Stimulated activated CD4-positive, alpha-beta T cell treated with anti-CD3 and anti-CD28 coated beads, TNF-alpha, amount 100 ng/mL, for 24 hours (primary cell): ENCODE results near the gene RAP1A.
"Not testable (repeated sequence)": the region's sequence is repeated elsewhere in the genome, so short reads cannot be mapped to it uniquely, and the experiment has no call there.

Source experiments
- DNase-seq, 3 experiments: peaks; one replicate each; pipeline ENCODE4 v3.0.0-alpha.2; 2020; ENCODE audit warnings: low read depth in 3 of 3

Gene RAP1A

DNA sequence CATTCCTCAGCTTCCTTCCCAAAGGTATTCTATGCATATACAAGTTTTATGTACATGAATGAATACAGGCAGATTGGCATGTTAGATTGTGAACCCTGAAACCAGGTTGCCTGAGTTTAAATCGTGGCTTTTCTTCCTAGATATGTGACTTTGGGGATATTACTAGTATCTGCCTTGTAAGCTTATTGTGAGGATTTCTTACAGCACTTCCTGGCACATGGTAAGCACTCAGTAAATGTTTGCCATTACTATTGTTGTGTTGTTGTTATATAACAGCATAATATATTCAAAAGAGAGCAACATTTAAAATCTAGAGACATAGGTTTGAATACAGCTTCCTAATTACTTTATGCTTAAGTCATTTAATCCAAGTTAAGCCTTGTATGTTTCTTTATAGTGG, 45.1 kb downstream of the RAP1A start:
- no peak for DNase-seq

DNA sequence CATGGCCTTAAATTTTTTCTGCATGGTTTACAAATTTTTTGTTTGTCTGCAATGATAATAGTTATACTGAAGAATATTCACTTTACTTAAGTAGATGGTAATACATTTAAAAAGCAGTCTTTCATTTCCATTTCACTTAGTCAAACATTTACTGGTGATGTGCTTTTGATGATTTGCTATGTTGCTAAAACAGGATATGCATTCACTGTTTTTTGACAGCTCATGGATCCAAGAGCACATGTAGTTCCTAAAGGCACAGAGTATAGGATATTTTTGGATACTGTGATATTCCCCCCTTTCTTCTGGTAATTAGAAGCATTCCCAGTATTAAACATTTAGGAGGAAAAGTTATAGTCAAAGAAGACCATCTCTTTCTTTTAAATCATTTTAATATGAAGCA, 45.9 kb downstream of the RAP1A start:
- DNase-seq: no peak

DNA sequence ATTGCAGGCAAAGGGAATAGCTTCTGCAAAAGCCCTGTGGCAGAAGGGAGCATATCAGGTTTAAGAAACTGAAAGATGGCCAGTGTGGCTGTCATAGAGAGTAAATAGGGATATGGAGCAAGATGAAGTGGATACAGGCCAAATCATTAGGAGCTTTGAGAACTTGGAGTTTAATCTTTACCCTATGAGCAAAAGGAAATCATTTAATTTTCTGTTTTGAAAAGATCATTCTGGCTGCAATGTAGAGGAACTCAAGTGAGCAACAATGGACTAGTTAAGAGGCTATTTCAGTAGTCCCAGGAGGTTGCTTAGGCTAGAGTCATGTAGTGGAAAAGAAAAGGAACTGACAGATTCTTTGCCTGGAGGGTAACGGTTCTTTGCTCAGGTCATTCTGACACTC, 47.2 kb downstream of the RAP1A start:
- no peak for DNase-seq

DNA sequence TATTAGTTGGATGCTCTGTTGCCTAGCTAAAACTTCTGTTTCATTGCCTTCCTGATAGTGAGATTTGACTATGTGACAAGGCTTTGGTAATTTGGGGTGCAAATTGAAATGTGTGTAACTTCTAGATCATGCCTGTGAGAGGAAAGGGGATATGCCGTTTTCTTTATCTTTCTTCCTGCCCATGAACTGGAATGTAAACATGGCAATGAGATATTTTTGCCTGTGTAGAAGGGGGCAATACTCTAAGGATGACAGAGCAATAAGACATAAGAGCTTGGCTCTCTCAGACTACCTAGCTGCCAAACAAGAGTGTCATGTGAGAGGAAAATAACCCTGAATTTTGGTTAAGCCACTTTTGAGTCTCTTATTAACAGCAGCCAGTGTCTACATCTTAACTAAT, 49.7 kb downstream of the RAP1A start:
- DNase-seq: no peak

DNA sequence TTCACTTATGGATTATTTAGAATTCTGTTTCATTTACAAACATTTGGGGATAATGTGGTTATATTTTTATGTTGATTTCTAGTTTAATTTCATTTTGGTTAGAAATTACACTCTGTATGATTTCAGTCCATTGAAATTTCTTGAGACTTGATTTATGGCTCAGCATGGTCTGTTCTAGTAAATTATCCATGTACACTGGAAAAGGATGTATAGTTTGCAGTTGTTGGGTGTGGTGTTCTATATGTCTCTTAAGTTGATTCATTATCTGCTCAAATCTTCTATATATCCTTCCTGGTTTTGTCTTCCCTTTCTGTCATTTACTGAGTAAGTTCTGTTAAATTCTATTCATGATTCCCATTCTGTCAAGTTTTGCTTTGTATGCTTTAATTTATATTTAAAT, 52.3 kb downstream of the RAP1A start:
- no peak for DNase-seq

DNA sequence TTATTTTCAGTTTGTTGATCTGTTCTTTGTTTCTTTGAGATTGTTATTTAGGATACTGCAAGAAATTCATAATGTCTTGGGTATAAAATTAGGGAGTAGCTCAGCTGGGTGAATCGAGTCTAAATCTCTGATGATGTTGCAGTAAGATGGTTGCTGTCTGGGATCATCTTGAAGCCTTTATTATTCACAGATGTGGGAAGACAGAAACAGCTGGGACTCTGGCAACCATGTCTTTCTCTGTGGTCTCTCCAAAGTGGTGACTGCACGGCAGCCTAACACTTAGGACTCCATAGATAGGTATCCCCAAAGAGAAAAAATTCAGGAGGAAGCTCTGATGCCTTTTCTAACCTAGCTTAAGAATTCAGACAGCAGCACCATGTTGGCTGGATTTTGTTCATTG, 52.7 kb downstream of the RAP1A start:
- no peak for DNase-seq

DNA sequence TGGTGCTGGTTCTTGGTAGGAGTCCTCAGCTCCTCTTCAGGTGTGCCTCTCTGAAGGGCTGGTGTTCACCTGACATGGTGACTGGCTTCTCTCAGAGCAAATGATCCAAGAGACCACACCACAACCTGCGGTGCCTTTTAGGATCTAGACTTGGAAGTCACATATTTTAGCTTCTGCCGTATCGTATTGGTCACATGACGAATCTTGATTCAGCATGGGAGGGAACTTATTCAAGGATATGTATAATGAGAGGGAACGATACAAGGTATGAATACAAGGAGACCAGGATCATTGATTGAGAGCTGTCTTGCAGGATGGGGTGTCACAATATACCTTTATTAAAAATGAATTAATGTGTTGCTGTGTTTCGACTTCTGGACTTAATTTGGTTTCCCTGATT, 58.0 kb downstream of the RAP1A start:
- no peak for DNase-seq

DNA sequence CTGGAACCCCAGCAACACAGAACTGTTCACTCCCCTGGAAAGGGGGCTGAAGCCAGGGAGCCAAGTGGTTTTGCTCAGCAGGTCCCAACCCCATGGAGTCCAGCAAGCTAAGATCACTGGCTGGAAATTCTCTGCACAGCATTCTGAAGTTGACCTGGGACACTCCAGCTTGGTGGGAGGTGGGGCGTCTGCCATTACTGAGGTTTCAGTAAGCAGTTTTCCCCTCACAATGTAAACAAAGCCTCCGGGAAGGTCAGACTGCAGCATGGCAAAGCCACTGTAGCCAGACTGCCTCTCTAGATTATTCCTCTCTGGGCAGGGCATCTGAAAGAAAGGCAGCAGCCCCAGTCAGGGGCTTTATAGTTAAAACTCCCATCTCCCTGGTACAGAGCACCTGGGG, 60.0 kb downstream of the RAP1A start:
- DNase-seq: no peak

DNA sequence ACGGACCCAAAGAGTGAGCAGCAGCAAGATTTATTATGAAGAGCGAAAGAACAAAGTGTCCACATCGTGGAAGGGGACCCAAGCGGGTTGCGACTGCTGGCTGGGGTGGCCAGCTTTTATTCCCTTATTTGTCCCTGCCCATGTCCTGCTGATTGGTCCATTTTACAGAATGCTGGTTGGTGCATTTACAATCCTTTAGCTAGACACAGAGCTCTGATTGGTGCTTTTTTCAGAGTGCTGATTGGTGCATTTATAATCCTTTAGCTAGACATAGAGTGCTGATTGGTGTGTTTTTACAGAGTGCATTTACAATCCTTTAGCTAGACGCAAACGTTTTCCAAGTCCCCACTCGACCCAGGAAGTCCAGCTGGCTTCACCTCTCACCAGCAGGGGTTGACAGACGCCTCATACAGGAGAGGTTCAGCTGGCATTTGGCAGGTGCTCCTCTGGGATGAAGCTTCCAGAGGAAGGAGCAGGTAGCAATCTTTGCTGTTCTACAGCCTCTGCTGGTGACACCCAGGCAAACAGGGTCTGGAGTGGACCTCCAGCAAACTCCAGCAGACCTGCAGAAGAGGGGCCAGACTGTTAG, 60.7 kb downstream of the RAP1A start:
- DNase-seq: not testable (repeated sequence)

DNA sequence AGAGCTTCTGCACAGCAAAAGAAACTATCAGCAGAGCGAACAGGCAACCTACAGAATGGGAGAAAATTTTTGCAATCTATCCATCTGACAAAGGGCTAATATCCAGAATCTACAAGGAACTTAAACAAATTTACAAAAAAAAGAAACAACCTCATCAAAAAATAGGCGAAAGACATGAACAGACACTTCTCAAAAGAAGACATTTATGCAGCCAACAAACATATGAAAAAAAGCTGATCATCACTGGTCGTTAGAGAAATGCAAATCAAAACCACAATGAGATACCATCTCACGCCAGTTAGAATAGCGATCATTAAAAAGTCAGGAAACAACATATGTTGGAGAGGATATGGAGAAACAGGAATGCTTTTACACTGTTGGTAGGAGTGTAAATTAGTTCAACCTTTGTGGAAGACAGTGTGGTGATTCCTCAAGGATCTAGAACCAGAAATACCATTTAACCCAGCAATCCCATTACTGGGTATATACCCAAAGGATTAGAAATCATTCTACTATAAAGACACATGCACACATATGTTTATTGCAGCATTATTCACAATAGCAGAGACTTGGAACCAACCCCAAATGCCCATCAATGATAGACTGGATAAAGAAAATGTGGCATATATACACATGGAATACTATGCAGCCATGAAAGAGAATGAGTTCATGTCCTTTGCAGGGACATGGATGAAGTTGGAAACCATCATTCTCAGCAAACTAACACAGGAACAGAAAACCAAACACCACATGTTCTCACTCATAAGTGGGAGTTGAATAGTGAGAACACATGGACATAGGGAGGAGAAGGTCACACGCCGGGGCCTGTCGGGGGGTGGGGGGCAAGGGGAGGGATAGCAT, 65.9 kb downstream of the RAP1A start:
- not testable (repeated sequence) for DNase-seq

DNA sequence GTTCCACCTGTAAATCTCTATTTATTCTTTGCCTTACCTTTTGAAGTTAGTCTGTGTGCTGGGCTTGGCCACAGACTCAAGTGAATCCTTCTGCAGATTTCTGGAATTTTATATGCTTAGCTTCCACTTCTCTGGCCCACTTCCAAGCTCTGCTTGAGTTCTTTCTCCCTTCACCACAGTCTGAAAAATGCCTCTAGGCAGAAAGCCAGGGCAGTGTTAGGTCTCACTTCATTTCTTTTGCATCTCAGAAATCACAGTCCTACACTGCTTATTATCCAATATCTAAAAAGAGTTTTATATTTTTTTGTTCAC, 70.7 kb downstream of the RAP1A start:
- DNase-seq: no peak

DNA sequence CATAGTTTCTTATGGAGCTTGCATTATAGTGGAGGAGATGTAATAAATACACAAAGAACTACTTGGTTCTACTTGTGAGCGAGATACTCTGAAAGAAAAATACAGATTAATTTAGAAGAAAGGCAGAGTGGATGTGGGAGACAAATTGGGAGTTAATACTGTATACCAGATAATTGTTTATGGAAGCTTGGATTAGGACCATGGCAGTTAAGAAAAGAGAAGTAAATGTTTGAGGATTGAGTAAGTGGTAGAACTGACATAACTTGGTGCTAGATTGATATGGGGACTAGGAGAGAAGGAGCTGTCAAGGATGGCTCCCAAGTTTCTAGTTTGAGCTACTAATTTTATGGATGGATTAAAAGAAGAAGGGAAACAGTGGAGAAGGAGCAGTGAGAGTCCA, 72.3 kb downstream of the RAP1A start:
- no peak for DNase-seq

DNA sequence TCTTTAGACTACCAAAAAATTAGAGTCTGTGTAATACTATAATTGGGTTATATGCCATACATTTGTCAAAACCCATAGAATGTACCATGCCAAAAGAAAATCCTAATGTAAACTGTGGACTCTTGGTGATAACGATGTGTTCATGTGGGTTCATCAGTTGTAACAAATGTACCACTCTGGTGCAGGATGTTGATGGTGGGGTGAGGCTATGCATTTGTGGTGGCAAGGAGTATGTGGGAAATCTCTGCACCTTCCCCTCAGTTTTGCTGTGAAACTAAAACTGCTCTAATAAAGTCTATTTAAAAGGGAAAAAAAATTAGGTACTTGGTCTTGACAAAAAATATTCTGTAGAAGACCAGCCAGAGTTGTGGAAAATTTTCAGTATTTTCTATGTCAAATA, 76.2 kb downstream of the RAP1A start:
- no peak for DNase-seq

DNA sequence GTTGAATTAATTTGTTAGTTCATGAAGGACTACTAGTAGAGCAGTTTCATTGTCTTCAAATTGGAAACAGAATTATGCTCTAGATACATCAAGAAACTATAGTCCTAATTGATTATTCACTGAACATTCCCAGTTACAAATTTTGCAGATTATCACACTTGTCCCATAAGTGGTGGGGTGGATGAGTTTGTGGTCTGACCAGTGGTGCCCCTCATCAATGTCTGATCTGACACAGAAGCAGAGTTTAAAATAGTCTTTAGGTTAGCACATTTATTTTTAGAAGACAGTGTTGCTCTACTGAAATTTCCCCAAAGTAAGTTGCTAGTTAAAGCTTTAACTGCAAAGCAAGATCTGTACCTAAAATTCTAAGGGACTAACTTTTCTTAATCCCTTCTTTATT, 76.7 kb downstream of the RAP1A start:
- no peak for DNase-seq

DNA sequence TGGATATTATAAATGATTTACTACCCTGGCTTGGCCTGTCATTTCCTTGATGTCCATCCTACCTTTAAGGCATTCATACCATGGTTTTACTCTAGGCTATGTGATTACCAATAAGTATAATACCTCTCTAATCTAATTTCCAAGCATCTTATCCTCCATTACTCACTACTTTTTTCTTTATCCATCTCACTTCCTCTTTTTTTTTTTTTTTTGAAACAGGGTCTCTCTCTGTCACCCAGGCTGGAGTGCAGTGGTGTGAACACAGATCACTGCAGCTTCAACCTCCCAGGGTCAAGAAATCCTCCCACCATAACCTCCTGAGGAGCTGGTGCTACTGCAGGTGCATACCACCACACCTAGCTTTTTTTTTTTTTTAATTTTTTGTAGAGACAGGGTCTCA, 79.7 kb downstream of the RAP1A start:
- DNase-seq: no peak

DNA sequence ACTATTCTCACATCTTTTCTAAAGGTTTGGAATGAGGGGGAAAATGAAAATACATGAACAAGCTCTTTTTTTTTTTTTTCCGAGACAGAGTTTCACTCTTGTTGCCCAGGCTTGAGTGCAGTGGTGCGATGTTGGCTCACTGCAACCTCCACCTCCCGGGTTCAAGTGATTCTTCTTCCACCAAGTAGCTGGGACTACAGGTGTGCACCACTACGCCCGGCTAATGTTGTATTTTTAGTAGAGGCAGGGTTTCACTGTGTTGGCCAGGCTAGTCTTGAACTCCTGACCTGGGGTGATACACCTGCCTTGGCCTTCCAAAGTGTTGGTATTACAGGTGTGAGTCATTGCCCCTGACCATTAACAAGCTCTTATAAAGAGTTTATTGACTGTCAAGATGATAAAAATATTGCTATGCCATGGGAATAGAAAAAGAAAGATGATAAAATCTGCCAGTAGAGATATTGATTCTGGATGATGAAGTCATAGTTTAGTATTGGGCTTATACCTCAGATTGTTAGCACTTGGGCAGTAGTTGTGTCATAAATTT, 83.0 kb downstream of the RAP1A start:
- no peak for DNase-seq

DNA sequence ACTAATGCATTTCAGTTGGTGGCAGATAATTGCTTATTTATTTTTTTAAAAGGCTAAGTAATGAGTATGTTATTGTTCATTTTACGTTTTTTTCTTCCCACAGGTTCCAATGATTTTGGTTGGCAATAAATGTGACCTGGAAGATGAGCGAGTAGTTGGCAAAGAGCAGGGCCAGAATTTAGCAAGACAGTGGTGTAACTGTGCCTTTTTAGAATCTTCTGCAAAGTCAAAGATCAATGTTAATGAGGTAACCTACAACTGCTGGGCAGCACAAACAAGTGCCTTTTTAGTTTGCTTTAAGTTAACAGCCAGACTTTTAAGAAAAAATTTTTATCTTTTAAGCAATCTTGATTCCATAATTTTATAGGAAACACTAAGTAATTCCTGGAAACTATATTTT, 84.7 kb downstream of the RAP1A start:
- DNase-seq: no peak

DNA sequence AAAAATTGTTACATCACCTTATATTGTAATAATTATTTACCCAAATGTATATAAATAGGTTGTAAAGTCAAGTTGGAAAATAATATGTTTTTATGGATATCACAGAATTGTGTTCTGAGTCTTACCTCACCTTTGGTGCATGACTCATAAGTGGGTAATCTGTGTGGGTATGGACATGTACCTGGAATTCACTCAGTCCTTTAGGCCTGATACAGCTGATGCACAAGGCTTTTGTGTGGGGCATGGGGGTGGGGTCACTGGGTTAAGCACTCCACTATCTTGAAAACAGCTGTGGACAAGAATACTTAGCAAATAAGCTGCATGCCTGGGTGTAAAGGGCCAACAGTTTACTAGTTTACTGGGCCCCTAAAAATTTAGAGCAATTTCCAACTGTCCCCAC, 85.2 kb downstream of the RAP1A start:
- no peak for DNase-seq

DNA sequence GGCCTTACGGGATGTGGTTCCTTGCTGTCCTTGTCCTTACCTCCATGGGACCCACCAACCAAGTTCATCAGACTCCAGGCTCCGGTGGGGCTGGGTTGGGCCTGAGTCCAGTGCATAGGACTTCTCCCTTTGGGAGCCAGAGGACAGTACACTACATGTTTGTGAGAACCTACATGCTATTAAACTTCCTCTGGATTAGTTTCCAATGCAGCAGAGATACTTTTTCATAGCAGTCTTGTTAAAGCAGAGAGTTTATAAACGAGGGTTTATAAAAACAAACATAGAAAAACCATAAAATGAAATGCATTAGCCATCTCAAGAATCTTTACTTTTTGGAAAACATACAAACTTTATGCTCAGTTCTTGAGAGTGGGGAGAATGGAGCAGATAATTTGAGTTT, 86.3 kb downstream of the RAP1A start:
- DNase-seq: no peak

DNA sequence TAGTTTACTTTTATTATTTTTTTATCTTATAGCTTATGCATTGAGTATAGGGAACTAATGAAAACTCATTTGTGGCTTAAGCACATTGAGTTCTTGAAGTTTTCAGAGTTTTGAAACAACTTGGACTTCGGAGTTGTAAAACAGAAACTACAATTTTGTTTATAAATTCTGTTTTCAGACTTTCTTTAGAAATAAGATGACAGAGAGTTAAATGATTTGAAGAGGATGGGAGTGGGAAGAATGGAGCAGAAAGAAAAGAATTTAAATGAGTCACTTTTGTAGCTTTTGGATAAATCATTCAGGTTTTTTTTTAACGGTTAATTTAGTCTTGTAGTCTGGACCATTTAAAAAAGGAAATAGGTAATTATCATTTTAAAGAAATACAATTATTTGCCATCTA, 87.3 kb downstream of the RAP1A start:
- DNase-seq: no peak

DNA sequence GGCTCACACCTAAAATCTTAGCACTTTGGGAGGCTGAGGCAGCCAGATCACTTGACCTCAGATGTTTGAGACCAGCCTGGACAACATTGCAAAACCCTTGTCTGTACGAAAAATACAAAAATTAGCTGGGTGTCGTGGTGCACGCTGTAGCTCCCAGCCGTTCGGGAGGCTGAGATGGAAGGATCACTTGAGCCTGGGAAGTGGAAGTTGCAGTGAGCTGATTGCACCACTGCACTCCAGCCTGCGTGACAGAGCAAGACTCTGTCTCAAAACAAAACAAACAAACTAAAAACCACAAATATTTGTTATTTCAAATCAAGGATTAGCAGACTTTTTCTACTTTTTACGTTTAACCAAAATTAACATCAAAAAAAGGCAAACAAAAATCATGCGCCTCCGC, 88.3 kb downstream of the RAP1A start:
- no peak for DNase-seq

DNA sequence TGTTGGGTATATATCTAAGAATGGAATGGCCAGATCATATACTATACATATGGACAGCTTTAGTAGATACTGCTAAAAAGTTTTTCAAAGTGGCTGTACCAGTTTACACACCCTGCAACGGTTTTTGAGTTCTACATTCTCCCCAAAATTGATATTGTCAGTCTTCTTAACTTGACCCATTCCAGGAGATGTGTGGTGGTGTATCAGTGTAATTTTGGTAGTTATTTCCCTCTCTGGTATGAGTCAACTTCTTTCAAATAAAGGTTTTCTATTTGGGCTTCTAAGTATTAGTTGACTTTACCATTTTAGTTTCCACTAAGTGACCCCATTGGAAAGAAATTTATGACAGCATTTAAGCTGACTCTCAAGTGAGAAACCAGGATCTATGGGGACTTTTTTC, 90.4 kb downstream of the RAP1A start:
- DNase-seq: no peak

DNA sequence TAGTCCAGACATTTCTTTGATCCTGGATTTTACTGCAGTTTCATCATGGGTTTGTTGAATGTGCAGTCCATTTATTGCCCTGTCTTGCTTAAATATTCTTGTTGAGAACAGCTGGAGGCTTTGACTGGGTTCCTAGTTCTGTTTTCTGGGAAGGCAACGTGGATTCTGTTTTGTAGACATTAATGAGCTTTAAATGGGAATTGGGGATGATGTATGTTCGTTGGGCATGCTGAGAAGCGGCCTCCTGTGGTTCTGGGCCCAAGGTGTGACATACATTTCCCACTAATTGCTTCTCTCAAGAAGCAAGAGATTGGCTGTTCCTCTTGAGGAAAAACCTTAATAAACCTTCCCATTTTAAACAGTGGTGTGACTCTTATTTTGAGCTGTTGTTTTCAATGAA, 96.7 kb downstream of the RAP1A start:
- no peak for DNase-seq

DNA sequence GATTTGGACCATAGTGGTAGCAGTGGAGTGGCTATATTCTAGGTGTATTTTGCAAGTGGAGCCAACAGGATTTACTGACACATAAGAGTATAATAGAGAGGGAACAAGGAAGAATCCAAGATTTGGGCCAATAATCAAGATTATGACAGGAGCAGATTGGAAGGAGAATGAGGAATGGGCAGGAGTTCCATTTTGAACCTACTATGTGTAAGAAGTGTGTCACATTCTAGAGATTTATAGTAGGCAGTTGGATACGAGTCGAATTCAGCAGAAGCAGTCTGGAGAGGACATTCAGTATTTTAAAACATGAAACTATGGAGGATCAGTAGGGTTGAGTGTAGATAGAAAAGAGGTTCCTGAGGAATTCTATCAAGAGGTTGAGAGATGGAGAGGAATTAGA, 97.9 kb downstream of the RAP1A start:
- DNase-seq: no peak
